NCI-H2171 treated with DMSO at 0.1 percent for 48 hours (cell line): ENCODE results near the gene PARVA.

Experiments
- DNase-seq: peaks from one replicate; lab custom pipeline; 2025; lab: John Stamatoyannopoulos, UW

Gene PARVA

GRCh38 chr11:12403997-12404350 lies 26.6 kb downstream of the PARVA start:
- DNase-seq: no peak

DNA sequence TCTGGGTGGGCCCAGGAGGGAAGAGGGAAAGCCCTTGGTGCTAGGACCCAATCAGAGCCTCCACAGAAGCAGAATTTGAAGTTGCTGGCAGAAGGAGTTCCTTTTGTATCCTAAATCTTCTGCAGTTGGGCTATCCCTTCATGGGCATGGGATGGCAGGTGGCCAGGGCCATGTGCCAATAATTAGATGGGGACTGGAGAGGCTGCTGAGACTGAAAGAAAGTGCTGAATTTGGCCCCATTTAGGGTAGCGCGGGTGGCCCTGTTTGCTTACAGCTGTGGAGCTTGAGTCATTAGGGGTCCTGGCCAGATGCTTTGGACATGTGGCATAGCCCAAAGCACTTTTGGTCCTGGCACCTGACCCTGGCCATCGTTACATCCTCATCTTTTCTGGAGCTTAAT lies 27.1 kb downstream of the PARVA start:
- no peak for DNase-seq

- DNase-seq: no peak
These were observed 30.9 kb downstream of the PARVA start for GRCh38 chr11:12408156-12408770.

- no peak for DNase-seq
These were observed 32.2 kb downstream of the PARVA start for GRCh38 chr11:12409621-12410005.

DNA sequence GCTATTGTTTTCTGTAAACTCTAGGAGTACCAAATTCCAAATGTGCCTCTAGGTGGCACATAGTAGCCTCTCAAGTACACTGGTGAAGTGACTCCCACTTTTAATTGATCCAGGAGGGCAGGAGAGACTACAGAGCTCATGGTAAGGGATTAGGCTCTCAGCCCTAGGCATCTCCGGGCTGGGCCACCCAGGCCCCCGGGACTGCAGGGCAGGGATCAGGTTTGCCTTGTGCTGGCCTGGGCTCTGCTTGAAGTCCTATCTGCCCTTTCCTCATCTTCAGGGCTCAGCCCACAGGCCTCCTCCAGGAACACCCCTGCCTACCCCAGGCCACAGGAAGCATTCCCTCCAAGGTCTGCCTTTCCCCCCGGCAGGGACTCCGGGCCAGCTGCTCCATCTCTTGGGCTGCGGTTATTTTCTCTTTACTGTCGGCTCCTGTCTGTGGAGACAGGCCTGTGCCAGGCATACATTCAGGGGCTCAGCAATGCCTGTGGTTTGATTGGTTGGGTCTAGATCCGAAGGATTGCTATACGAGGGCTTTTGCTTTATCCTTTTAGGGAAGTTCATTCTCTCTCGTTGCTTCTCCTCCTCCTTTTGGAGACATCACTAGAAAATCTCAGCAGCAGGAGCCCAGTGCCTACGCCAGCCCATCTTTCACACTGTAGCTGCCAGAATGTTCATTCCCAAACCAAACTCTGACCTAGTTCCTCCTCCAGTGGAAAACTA lies 32.8 kb downstream of the PARVA start:
- no peak for DNase-seq

DNA sequence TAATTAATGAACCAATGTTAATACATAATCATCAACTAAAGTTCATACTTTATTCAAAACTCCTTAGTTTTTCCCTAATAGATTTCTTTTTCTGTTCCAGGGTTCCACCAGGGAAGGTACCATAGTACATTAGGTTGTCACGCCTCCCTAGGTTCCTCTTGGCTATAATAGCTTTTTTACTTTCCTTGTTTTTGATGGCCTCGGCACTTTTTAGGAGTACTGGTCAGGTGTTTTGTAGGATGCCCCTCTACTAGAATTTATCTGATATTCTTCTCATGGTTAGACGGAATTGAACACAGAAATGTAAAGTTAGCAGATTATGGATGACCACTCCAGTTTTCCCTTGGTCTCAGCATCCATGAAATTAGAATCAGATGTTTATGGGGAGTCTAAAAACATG lies 34.0 kb downstream of the PARVA start:
- no peak for DNase-seq

DNA sequence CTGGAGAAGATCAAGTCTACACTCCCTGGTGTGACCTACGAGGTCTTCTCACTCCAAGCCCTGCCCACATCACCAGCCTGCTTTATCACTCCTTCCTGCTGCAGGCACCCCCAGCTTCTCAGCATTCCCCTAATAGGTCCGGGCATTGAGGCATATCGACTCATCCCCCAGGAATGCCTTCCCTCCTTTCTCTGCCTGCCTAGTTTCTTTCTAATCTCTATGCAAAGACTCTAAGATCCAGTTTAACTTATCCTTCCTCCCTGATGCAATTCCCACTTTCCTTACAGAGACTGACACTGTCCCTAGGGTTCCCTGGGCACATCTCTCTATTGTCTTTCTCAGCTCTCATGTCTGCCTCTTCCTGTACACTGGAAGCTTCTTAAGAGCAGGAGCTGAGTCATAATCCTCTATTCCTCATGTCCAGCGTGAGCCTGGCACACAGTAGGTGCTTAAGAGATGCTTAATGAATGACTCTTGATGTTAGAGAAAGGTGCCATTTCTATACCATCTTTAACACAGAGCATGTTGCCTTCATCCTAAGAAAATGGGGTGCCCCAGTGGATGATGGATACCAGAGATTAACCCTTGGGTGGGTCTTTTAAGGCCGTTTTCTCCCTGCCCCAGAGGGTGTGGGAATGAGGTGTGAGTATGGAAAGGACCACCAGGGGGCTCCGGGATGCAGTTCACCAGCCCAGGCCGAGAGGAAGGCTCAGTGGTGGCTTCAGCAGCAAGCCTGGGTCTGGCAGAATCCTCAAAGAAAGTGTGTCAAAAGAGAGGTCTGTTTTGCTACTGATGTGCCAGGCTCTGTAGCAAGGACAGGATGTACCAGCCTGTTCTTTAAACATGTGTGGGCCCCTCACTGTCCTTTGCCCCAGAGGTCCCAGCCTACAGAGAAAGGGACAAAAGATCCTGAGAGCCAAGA lies 34.7 kb downstream of the PARVA start:
- peak; percentile 18 for DNase-seq

DNA sequence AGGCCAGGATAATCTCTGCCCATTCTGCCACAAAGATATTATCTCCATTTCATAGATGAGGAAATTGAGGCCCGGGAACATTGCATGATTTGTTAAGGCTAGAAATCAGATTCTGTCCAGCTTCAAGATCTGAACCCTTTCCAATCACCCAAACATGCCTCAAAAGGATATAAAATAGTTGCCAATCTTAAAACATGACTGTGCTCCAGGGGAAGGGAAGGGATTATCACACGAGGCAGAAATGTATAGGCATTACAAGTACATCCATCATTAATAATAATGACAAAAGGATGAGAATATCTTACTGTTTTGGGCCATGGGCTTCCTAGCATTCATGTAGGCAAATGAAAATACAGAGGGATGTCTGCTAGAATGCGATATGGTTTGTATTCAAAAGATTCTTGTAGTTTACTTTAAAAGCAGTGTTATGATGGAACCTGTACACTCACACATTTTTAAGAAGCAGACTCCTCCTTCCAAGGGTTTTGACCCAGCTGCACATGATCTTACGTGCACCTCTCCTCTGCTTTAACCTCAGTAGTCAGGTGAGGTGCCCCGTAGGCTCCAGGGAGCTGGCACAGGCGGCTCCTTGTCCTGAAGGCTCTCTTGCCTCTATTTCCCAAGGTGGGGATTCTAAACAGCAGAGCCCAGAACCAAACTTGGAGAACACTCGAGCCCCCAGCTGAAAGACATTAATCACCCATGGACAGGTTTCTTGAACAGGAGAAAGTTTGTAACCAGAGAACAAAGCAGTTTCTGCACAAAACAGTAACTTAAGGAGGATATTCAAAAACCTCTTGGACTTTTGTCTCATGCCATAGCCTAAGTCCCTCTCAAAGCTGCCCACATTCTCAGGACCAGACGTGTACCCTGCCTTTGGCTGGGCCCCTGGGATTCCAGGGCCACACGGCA lies 36.0 kb downstream of the PARVA start:
- DNase-seq: no peak

- no peak for DNase-seq
These were observed 37.2 kb downstream of the PARVA start for GRCh38 chr11:12414611-12415010.

DNA sequence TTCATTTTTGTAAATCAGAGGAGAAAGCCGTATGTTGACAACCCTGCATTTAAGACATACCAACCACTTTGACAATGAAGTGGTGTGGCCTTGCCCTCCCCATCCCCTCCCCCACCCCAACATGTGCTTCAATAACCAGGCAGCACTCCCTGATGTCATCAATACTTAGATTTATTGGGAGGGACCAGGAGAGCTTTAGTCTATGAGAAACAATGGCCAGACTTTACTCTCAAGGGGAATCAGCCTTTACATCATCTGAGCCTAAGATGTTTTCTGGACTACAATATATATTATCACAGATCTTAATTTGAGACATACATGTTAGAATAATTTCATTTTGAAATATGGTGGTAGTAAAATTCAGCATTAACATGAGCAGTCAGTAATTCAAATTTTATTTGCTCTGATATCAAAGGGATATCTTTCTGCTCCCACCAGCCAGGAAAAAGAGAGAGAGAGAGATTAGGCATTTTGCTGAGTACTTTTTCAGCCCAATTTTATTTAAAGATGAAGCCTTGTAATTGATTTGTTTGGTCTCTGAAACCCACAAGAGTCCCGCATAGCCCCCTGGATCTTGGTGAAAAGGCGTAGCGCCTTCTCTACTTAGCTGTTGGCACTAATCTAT lies 38.1 kb downstream of the PARVA start:
- DNase-seq: no peak

DNA sequence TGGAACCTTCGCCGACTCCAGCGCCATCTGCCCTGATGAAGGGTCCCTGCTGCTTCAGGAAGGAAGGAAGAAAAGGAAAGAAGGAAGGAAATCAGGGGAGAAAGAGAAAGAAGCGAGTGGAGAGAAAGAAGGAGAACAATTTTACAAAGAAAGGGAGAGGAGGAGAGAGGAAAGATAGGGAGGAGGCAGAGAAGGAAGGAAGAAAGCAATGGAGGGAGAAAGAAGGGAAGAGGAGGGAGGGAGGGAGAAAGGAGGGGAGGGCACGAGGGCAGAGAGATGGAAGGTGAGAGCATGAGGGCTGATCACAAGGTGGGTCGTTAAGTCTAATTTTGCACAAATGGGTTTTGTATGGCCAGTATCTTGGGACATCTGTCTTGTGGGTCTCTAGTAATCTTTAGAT lies 39.2 kb downstream of the PARVA start:
- no peak for DNase-seq

DNA sequence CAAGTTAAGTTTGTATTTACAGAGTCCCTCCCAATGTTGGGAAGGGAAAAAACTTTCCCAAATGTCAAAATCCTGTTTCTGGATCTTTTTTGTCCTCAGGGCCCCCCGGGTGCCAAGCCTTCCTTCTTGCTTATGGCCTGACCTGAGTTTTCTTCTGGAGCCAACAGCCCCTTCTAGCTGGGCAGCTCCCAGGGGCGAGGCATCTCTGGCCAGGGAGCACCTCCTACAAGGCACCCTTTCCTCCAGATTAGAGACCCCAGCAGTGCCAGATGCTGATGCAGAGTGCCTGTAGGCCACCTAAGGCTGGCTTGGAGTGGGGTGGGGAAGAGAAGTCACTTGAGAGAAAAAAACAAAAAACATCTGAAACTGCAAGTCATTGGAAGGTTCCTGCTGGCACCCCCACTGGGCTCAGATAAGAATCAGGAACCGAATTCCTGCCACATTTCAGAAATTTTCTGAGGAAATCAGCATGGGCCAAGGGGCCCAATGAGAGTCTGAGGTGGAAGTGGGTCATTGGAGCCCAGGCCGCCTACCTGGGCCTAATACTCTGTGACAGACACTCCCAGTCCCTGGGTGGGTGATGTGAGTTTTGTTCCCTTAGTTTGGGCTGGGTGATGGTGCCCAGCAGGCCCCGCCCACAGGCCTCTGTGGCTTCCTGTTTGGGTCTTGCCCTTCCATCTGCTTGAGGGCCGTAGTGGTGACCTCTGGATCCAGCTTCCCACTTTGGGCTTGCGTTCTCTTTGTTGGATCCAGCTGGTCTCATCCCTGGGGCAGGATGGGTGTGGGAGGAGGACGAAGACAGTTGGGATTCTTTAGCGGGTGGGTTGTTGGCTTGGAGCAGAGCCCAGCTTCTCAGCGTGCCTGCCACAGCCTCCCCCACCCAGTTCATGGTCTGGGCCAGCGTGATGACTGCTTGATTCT lies 40.6 kb downstream of the PARVA start:
- DNase-seq: no peak

DNA sequence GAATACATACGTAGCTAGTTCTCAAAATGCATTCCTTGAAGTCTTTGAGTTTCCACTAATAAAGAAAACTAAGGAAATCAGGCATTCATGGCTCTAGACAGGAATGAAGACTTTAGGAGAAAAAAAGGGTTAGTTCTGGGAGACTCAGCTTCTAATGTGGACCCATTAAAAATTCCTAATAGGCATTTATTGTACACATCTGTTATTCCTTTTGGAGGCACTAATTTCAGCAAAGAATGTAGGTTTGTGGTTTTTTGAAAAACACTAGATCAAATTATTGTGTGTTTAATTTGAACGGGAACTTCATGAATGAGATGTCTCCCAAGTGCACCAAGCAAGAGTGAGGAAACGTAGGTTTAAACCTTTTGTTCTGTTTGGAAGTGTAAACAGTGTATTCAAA lies 42.7 kb downstream of the PARVA start:
- no peak for DNase-seq

GRCh38 chr11:12420706-12421105 lies 43.3 kb downstream of the PARVA start:
- no peak for DNase-seq

- no peak for DNase-seq
These were observed 44.0 kb downstream of the PARVA start for GRCh38 chr11:12421386-12421785.

GRCh38 chr11:12426176-12426575 lies 48.8 kb downstream of the PARVA start:
- no peak for DNase-seq

GRCh38 chr11:12429155-12429554 lies 51.8 kb downstream of the PARVA start:
- no peak for DNase-seq

DNA sequence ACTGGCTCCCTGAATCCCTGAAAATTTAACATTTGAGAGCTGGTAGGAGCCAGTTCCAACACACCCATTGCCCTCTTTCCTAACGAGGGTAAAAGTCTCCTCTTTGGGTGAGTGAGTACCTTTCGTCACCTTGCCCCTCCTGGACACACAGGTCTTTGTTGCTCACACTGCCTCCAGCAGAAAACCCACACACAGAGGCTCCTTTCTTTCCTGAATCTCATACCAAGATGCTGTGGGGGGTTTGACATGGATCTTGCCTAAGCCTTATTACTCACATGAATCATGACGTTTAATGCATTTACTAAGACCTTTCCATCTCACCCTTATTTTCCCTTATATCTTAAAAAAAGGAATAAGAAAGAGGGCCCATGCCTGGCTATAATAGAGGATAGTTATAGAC lies 53.0 kb downstream of the PARVA start:
- DNase-seq: no peak

DNA sequence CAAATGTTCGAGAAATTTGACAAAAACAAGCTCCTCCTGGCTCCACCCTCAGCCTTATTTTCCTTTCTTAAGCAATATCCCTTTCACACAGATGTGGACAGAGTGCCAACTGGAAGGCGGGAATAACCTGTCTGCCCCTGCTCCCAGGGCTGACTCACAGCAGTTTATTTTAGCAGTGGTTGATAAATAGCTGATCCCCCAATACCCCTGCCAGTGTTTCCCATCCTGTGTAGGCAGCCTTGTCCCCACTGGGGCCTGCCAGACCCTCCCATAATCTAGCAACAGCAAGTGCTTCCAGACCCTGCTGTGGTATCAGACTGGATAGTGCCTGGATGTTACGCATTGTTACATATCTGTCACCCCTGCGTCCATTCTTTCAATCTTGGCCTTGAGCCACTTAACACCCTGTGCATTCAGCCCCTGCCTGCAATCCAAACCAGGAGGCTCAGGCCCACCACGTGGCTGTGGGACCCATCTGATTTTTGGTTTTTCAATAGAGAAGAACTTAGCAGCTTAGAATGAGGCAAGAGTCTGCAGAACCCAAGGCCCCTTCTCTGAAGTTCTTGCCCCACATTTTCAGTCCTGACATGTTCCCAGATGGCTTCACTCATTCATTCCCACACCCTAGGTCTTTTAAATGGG lies 53.7 kb downstream of the PARVA start:
- no peak for DNase-seq

- no peak for DNase-seq
These were observed 55.1 kb downstream of the PARVA start for GRCh38 chr11:12432507-12432906.
